GM12878 (cell line): ENCODE results near the gene DUSP7. TPM values are rescaled to one million over a fixed set of nuclear protein-coding genes. Genes with fewer than 3 reads are reported as not detected.

Experiments used
- ATAC-seq: fragments of 200-7000 bp; cut with Tn5 transposase; 3 replicates; pipeline ENCODE4 v1.9.1; 2020; ENCODE audit warnings: mild to moderate bottlenecking, moderate library complexity
- BruUV-seq: library from RNA; stranded (reverse); fragments of 400-500 nt; replicated peaks from 2 replicates; lab custom pipeline; 2021; lab: Mats Ljungman, UMichigan
- CTCF ChIA-PET: fragments of 300-600 bp; sonication (Branson Sonifier 250); formaldehyde crosslinking; extraction: SDS; loops from one replicate; lab custom pipeline; 2021; ENCODE audit warnings: inconsistent platforms; lab: Yijun Ruan, JAX
- POLR2A ChIA-PET: fragments of 350-600 bp; formaldehyde crosslinking; extraction: SDS; loops from one replicate; lab custom pipeline; 2021; ENCODE audit warnings: inconsistent platforms; lab: Charles Lee
- RAD21 ChIA-PET: fragments of 300-600 bp; sonication (Branson Sonifier 250); formaldehyde crosslinking; loops from one replicate; lab custom pipeline; 2023; ENCODE audit warnings: antibody characterized with exemption; ENCODE audit not compliant: unreplicated experiment; lab: Charles Lee
- SMC1A ChIA-PET: fragments of 300-600 bp; sonication (Branson Sonifier 250); formaldehyde crosslinking; loops from one replicate; lab custom pipeline; 2023; ENCODE audit not compliant: unreplicated experiment, uncharacterized antibody; lab: Charles Lee
- DNase-seq: peaks from one replicate; pipeline ENCODE4 v3.0.0-alpha.2; 2011; ENCODE audit warnings: low read depth, low spot score
- FAIRE-seq: peaks from 3 replicates; lab custom pipeline; 2011; peaks lifted over from hg19 to GRCh38; lab: Jason Lieb, UNC
- H2AFZ ChIP-seq: 2 replicates; pipeline ENCODE4 v1.6.0; 2011; ENCODE audit warnings: low read depth, low read length, control low read depth; ENCODE audit not compliant: control insufficient read depth
- H3K27ac ChIP-seq: 2 replicates; pipeline ENCODE4 v1.5.1; 2011; ENCODE audit warnings: control low read depth; ENCODE audit not compliant: control insufficient read depth, insufficient read depth
- H3K27me3 ChIP-seq, 2 experiments: replicated peaks in 1 of 2; 2 replicates each; pipeline versions ENCODE4 v1.6.0 to v1.6.1; 2011; ENCODE audit warnings: low read length in 1 of 2; ENCODE audit not compliant: control insufficient read depth in 2 of 2, insufficient read depth in 2 of 2
- H3K36me3 ChIP-seq, 2 experiments: 2 replicates each; pipeline ENCODE4 v1.5.1; 2011; ENCODE audit warnings: low read length in 1 of 2; ENCODE audit not compliant: control insufficient read depth in 2 of 2, insufficient read depth in 2 of 2
- H3K4me1 ChIP-seq: 2 replicates; pipeline ENCODE4 v1.6.1; 2011; ENCODE audit warnings: mild to moderate bottlenecking, low read length, moderate library complexity, mixed read lengths; ENCODE audit not compliant: control insufficient read depth, insufficient read depth
- H3K4me2 ChIP-seq: 2 replicates; pipeline ENCODE4 v1.6.0; 2011; ENCODE audit warnings: control low read depth; ENCODE audit not compliant: control insufficient read depth, insufficient read depth
- H3K4me3 ChIP-seq: fragments of 200-600 bp; sonication (generic); 2 replicates; pipeline ENCODE4 v1.5.1; 2016
- H3K79me2 ChIP-seq: 2 replicates; pipeline ENCODE4 v1.6.0; 2011; ENCODE audit warnings: low read length; ENCODE audit not compliant: control insufficient read depth, insufficient read depth
- H3K9ac ChIP-seq: 2 replicates; pipeline ENCODE4 v1.8.0; 2011; ENCODE audit warnings: low read length, control low read depth, mixed read lengths; ENCODE audit not compliant: control insufficient read depth, insufficient read depth
- H3K9me3 ChIP-seq: replicated peaks from 3 replicates; pipeline ENCODE4 v1.5.1; 2011; ENCODE audit warnings: mild to moderate bottlenecking, low read length; ENCODE audit not compliant: control insufficient read depth, insufficient read depth
- H4K20me1 ChIP-seq: 2 replicates; pipeline ENCODE4 v1.6.0; 2011; ENCODE audit not compliant: control insufficient read depth, insufficient read depth
- BACH1 ChIP-seq: fragments of 450-650 bp; IDR thresholded peaks from 2 replicates; pipeline ENCODE4 v1.6.1; 2017; ENCODE audit warnings: mild to moderate bottlenecking, borderline replicate concordance
- BRCA1 ChIP-seq: IDR thresholded peaks from 2 replicates; pipeline ENCODE4 v1.6.1; 2011; ENCODE audit warnings: low read depth, low read length, improper control_type of control experiment
- CHD2 ChIP-seq: IDR thresholded peaks from 2 replicates; pipeline ENCODE4 v1.6.1; 2011; ENCODE audit warnings: low read depth, low read length, improper control_type of control experiment, borderline replicate concordance
- EED ChIP-seq: sonication (generic); IDR thresholded peaks from 2 replicates; pipeline ENCODE4 v1.6.1; 2016; ENCODE audit warnings: antibody characterized with exemption, low read depth
- HCFC1 ChIP-seq: fragments of 150-350 bp; IDR thresholded peaks from 2 replicates; pipeline ENCODE4 v1.6.1; 2014; ENCODE audit warnings: low read length
- JUND ChIP-seq: IDR thresholded peaks from 2 replicates; pipeline ENCODE4 v1.6.1; 2012; ENCODE audit warnings: low read depth, mild to moderate bottlenecking, low read length, improper control_type of control experiment, moderate library complexity
- NBN ChIP-seq: fragments of 450-650 bp; IDR thresholded peaks from 2 replicates; pipeline ENCODE4 v1.6.1; 2016
- POLR2AphosphoS5 ChIP-seq: IDR thresholded peaks from 2 replicates; pipeline ENCODE4 v1.6.1; 2011; ENCODE audit warnings: mild to moderate bottlenecking, low read length, inconsistent platforms
- RELA ChIP-seq: fragments of 450-650 bp; IDR thresholded peaks from 2 replicates; pipeline ENCODE4 v1.8.0; 2014; ENCODE audit warnings: borderline replicate concordance; ENCODE audit not compliant: partially characterized antibody
- SUZ12 ChIP-seq: fragments of 200-600 bp; sonication (generic); IDR thresholded peaks from one replicate; pipeline ENCODE4 v1.6.1; 2018; ENCODE audit warnings: antibody characterized with exemption, mild to moderate bottlenecking; ENCODE audit not compliant: unreplicated experiment
- TAF1 ChIP-seq: IDR thresholded peaks from 2 replicates; pipeline ENCODE4 v1.6.1; 2011; ENCODE audit warnings: mild to moderate bottlenecking, low read depth, low read length, borderline replicate concordance
- ZNF207 ChIP-seq: fragments of 450-650 bp; IDR thresholded peaks from 2 replicates; pipeline ENCODE4 v1.6.1; 2014; ENCODE audit warnings: antibody characterized with exemption, mild to moderate bottlenecking, borderline replicate concordance
- ZNF217 ChIP-seq: fragments of 450-650 bp; IDR thresholded peaks from 2 replicates; pipeline ENCODE4 v1.6.1; 2017; ENCODE audit warnings: antibody characterized with exemption, mild to moderate bottlenecking
- WGBS: methylation state at CpG from one replicate; pipeline ENCODE4 v1.1.6; 2016; ENCODE audit warnings: low lambda C conversion rate; ENCODE audit not compliant: insufficient replicate concordance, insufficient coverage; ENCODE audit errors: missing lambda C conversion rate; 5-methylcytosine and 5-hydroxymethylcytosine counted together
- in situ Hi-C: fragments of 300-500 bp; cut with MboI; formaldehyde crosslinking; loops from 9 replicates; pipeline ENCODE4 v1.14.3; 2018; ENCODE audit warnings: mixed read lengths
- intact Hi-C: fragments of 100-400 bp; cut with micrococcal nuclease; formaldehyde crosslinking; loops from one replicate; pipeline ENCODE4 v1.14.2; 2022; ENCODE audit not compliant: unreplicated experiment
- polyA plus RNA-seq, 11 experiments: library from polyadenylated mRNA; depleted of rRNA in 4 of 11; unstranded in 6 of 11; stranded (reverse) in 5 of 11; fragments of >200 nt; fragmentation: Nextera tagmentation in 4 of 11; fragmentation: Illumina TruSeq in 1 of 11; extraction: Ambion mirVana in 4 of 11; extraction: Trizol in 1 of 11; gene quantifications; 1 replicate in 1 of 11; 2 replicates in 10 of 11; pipeline versions ENCODE4 v1.2.1 to v1.2.3, GENCODE V29; 2011 to 2016; ENCODE audit warnings: inconsistent platforms in 2 of 11, missing spikeins in 2 of 11, low read depth in 1 of 11
- total RNA-seq, 4 experiments: library from RNA; depleted of rRNA in 3 of 4; stranded (reverse); fragments of >200 nt in 3 of 4; fragmentation: Illumina TruSeq in 1 of 4; extraction: Trizol in 1 of 4; gene quantifications; 2 replicates each; pipeline versions ENCODE4 v1.2.1 to v1.2.3, GENCODE V29; 2013 to 2021
- TF ChIP-seq, protein P1 (sequence below): fragments of 450-650 bp; IDR thresholded peaks from 2 replicates; pipeline ENCODE4 v1.6.1; 2017; ENCODE audit warnings: mild to moderate bottlenecking, moderate library complexity
- TF ChIP-seq, protein P2 (sequence below): fragments of 450-650 bp; formaldehyde crosslinking; IDR thresholded peaks from 2 replicates; pipeline ENCODE4 v1.4.0; 2022; ENCODE audit warnings: mild to moderate bottlenecking, moderate library complexity
- TF ChIP-seq, protein P3 (sequence below): IDR thresholded peaks from 2 replicates; pipeline ENCODE4 v1.6.1; 2011; ENCODE audit warnings: borderline replicate concordance, low read depth, mild to moderate bottlenecking, moderate library complexity, low read length; ENCODE audit not compliant: insufficient read depth, poor library complexity, severe bottlenecking

Gene DUSP7
- total and polyA plus RNA-seq, 10 of the 15 experiments (the other 5 are each of a cell fraction or from before 2014, with no cell fraction given): 0.73 to 17.0 (median 7.9) TPM

DNA sequence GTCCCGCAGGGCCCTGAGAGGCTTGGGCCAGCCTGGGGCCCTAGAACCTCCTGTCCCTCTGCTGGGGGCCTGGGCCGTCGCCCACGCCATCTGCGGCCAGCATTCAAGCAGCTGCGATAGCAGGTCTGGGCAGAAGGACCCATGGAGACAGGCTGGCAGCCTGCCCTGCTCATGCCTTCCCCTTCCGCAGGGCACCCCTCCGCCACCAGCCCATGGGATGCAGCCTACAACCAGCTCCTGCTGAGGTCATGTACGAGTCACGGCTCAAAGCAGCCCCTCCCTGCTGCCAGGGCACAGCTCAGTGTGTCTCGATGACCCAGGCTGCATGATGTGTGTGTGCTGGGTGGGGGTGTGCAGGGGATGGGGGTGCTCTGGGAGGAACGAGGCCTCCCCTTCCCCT, 27.8 kb downstream of the DUSP7 start:
- ChIA-PET CTCF (interaction anchor here (0.8 to 1.3 kb wide), 2 partner anchors 25 to 26 kb away, joined by 3 read pairs; no protein-coding TSS in a partner anchor), SMC1A (interaction anchor here (0.8 to 1.8 kb wide), 3 partner anchors 8 to 24 kb away, joined by 4 to 6 read pairs (median 4); no protein-coding TSS in a partner anchor)
- DNase-seq: no peak

More for the DNA sequence above, 27.8 kb downstream of the DUSP7 start:
- TF ChIP-seq POLR2AphosphoS5 (no peak), EED (no peak), BACH1 (no peak), SUZ12 (no peak), TAF1 (no peak), NBN (no peak), BRCA1 (no peak), ZNF217 (no peak), ZNF207 (no peak), CHD2 (no peak), HCFC1 (no peak), RELA (no peak), JUND (no peak)
- TF ChIP-seq, protein P1, sequence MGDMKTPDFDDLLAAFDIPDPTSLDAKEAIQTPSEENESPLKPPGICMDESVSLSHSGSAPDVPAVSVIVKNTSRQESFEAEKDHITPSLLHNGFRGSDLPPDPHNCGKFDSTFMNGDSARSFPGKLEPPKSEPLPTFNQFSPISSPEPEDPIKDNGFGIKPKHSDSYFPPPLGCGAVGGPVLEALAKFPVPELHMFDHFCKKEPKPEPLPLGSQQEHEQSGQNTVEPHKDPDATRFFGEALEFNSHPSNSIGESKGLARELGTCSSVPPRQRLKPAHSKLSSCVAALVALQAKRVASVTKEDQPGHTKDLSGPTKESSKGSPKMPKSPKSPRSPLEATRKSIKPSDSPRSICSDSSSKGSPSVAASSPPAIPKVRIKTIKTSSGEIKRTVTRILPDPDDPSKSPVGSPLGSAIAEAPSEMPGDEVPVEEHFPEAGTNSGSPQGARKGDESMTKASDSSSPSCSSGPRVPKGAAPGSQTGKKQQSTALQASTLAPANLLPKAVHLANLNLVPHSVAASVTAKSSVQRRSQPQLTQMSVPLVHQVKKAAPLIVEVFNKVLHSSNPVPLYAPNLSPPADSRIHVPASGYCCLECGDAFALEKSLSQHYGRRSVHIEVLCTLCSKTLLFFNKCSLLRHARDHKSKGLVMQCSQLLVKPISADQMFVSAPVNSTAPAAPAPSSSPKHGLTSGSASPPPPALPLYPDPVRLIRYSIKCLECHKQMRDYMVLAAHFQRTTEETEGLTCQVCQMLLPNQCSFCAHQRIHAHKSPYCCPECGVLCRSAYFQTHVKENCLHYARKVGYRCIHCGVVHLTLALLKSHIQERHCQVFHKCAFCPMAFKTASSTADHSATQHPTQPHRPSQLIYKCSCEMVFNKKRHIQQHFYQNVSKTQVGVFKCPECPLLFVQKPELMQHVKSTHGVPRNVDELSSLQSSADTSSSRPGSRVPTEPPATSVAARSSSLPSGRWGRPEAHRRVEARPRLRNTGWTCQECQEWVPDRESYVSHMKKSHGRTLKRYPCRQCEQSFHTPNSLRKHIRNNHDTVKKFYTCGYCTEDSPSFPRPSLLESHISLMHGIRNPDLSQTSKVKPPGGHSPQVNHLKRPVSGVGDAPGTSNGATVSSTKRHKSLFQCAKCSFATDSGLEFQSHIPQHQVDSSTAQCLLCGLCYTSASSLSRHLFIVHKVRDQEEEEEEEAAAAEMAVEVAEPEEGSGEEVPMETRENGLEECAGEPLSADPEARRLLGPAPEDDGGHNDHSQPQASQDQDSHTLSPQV: no peak
- TF ChIP-seq, protein P2, sequence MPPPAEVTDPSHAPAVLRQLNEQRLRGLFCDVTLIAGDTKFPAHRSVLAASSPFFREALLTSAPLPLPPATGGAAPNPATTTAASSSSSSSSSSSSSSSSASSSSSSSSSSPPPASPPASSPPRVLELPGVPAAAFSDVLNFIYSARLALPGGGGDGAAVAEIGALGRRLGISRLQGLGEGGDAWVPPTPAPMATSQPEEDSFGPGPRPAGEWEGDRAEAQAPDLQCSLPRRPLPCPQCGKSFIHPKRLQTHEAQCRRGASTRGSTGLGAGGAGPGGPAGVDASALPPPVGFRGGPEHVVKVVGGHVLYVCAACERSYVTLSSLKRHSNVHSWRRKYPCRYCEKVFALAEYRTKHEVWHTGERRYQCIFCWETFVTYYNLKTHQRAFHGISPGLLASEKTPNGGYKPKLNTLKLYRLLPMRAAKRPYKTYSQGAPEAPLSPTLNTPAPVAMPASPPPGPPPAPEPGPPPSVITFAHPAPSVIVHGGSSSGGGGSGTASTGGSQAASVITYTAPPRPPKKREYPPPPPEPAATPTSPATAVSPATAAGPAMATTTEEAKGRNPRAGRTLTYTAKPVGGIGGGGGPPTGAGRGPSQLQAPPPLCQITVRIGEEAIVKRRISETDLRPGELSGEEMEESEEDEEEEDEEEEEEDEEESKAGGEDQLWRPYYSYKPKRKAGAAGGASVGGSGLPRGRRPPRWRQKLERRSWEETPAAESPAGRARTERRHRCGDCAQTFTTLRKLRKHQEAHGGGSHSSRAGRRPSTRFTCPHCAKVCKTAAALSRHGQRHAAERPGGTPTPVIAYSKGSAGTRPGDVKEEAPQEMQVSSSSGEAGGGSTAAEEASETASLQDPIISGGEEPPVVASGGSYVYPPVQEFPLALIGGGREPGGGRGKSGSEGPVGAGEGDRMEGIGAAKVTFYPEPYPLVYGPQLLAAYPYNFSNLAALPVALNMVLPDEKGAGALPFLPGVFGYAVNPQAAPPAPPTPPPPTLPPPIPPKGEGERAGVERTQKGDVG: no peak
- TF ChIP-seq, protein P3, sequence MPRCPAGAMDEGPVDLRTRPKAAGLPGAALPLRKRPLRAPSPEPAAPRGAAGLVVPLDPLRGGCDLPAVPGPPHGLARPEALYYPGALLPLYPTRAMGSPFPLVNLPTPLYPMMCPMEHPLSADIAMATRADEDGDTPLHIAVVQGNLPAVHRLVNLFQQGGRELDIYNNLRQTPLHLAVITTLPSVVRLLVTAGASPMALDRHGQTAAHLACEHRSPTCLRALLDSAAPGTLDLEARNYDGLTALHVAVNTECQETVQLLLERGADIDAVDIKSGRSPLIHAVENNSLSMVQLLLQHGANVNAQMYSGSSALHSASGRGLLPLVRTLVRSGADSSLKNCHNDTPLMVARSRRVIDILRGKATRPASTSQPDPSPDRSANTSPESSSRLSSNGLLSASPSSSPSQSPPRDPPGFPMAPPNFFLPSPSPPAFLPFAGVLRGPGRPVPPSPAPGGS: no peak
- H3K9ac ChIP-seq: no peak overlapping the region
- H3K36me3 ChIP-seq: no peaks in the 10 kb centered on the region
- ATAC-seq (no peak), FAIRE-seq (no peak)
- no peak overlapping the region for H3K27ac ChIP-seq
- POLR2A ChIA-PET: interaction anchor here (1.1 kb wide), 1 partner anchor 24 kb away, joined by 3 read pairs; no protein-coding TSS in a partner anchor
- H3K27me3 ChIP-seq: no peaks in the 10 kb centered on the region
- H3K4me3 ChIP-seq: no peak overlapping the region
- H3K4me1 ChIP-seq: peaks cover 14% of the 10 kb centered on the region
- intact Hi-C loops (no loop called here), in situ Hi-C loops (no loop called here)
- 68% methylated on average over 12 of the region's 12 CpGs for WGBS
- no peaks in the 10 kb centered on the region for H3K79me2 ChIP-seq
- no peak overlapping the region for H2AFZ ChIP-seq
- BruUV-seq: no TSS peak
- RAD21 ChIA-PET: interaction anchor here (1.0 to 1.5 kb wide), 3 partner anchors 25 to 29 kb away, joined by 3 to 8 read pairs (median 4); no protein-coding TSS in a partner anchor
- H3K4me2 ChIP-seq: no peak overlapping the region
- H4K20me1 ChIP-seq: no peaks in the 10 kb centered on the region
- no peaks in the 10 kb centered on the region; the same call in 2 of the 3 replicates for H3K9me3 ChIP-seq
